ENCODE results near the gene TSHZ3.

DNA sequence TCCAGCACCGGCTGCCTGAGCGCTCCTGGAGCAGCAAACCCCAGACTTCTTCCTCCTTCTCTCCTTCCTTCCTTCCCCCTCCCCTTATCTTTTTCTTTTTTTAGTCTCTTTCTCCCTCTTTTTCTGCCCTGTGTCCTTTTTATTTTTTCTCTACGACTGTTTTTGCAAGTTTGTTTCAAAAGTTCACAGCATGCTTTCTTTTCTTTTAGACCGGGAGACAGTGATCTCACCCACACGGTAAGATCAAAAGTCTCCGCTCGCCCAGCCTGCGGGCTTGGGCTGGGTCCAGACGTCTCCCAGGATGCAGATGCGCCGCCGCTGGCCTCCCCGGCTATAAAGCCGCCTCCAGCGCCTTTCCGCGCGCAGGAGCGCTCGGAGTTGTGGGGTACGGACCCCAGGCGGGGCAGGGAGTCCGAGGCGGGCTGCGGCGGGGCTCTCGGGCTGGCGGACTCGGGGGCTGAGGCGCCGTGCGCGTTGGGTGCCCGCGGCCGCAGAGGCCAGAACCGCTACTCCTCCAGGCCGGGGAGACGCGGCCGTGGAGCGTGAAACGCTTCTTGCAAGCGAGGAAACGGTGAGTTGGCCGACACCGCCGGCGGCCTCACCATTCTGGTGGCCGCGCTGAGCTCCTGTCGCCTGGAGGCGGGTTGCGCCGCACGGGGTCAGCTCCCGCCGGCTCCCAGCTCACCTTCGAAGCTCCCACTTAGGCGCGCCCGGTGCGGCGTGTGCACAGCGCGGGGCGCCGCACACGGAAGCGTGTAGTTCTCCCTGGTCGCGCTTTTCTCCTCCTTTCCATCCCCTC, 2.0 kb upstream of the TSHZ3 start:
- TF ChIP-seq, protein P1, sequence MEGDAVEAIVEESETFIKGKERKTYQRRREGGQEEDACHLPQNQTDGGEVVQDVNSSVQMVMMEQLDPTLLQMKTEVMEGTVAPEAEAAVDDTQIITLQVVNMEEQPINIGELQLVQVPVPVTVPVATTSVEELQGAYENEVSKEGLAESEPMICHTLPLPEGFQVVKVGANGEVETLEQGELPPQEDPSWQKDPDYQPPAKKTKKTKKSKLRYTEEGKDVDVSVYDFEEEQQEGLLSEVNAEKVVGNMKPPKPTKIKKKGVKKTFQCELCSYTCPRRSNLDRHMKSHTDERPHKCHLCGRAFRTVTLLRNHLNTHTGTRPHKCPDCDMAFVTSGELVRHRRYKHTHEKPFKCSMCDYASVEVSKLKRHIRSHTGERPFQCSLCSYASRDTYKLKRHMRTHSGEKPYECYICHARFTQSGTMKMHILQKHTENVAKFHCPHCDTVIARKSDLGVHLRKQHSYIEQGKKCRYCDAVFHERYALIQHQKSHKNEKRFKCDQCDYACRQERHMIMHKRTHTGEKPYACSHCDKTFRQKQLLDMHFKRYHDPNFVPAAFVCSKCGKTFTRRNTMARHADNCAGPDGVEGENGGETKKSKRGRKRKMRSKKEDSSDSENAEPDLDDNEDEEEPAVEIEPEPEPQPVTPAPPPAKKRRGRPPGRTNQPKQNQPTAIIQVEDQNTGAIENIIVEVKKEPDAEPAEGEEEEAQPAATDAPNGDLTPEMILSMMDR (IDR thresholded peaks at IDR 0.05) = no peak
- TF ChIP-seq POLR2A (IDR thresholded peaks at IDR 0.05) = no peak

All from suprapubic skin (tissue), 3 donors.